Body of pancreas (tissue), 4 donors: ENCODE data around the gene SCGB2A2.

ENCODE experiments used
- CTCF ChIP-seq, 7 experiments: fragments of 450-650 bp in 4 of 7; fragments of 200-600 bp in 3 of 7; sonication (generic) in 3 of 7; IDR thresholded peaks; one replicate each; pipeline ENCODE4 v1.5.1; 2016 to 2019; ENCODE audit warnings: antibody characterized with exemption in 7 of 7
- POLR2A ChIP-seq, 3 donors: fragments of 450-650 bp; IDR thresholded peaks; one replicate each; pipeline ENCODE4 v1.6.1; 2016; ENCODE audit warnings: antibody characterized with exemption in 3 of 3, mild to moderate bottlenecking in 2 of 3

- no peak for TF ChIP-seq CTCF (IDR thresholded peaks at IDR 0.05)
- TF ChIP-seq POLR2A (IDR thresholded peaks at IDR 0.05), result no peak
These were observed 2.4 kb upstream of the SCGB2A2 start for GRCh38 chr11:62267576-62267975.
